Loucy (cell line): ENCODE results near the gene COL20A1.

Experiments
- H2AFZ ChIP-seq: fragments of 200-600 bp; sonication (generic); 2 replicates; pipeline ENCODE4 v1.6.0; 2016; ENCODE audit warnings: antibody characterized with exemption, mild to moderate bottlenecking, low read length, moderate library complexity
- H3F3A ChIP-seq: fragments of 200-600 bp; 2 replicates; pipeline ENCODE4 v1.6.0; 2016; ENCODE audit warnings: antibody characterized with exemption, low read depth, mild to moderate bottlenecking
- H3K27me3 ChIP-seq: fragments of 200-600 bp; sonication (generic); 2 replicates; pipeline ENCODE4 v1.6.1; 2014; ENCODE audit warnings: low read length, mild to moderate bottlenecking; ENCODE audit not compliant: insufficient read depth, poor library complexity, severe bottlenecking
- H3K36me3 ChIP-seq: fragments of 200-600 bp; sonication (generic); 2 replicates; pipeline ENCODE4 v1.6.1; 2016; ENCODE audit warnings: low read length; ENCODE audit not compliant: insufficient read depth
- H3K4me1 ChIP-seq: fragments of 200-600 bp; sonication (generic); 2 replicates; pipeline ENCODE4 v1.5.1; 2014; ENCODE audit warnings: low read length, mild to moderate bottlenecking; ENCODE audit not compliant: insufficient read depth, poor library complexity, severe bottlenecking
- H3K4me2 ChIP-seq: fragments of 200-600 bp; sonication (generic); 2 replicates; pipeline ENCODE4 v1.6.0; 2014; ENCODE audit warnings: antibody characterized with exemption, low read length, low read depth, mild to moderate bottlenecking; ENCODE audit not compliant: poor library complexity, severe bottlenecking
- H3K4me3 ChIP-seq: fragments of 200-600 bp; sonication (generic); 2 replicates; pipeline ENCODE4 v1.5.1; 2014; ENCODE audit warnings: low read length, mild to moderate bottlenecking, mixed read lengths; ENCODE audit not compliant: poor library complexity, severe bottlenecking
- H3K79me2 ChIP-seq: fragments of 200-600 bp; sonication (generic); 2 replicates; pipeline ENCODE4 v1.6.1; 2014; ENCODE audit warnings: low read length; ENCODE audit not compliant: insufficient read depth
- H3K9ac ChIP-seq: fragments of 200-600 bp; sonication (generic); 2 replicates; pipeline ENCODE4 v1.6.0; 2014; ENCODE audit warnings: mild to moderate bottlenecking, low read depth, low read length, moderate library complexity; ENCODE audit not compliant: poor library complexity, severe bottlenecking
- H3K9me2 ChIP-seq: fragments of 200-600 bp; sonication (generic); replicated peaks from 2 replicates; pipeline ENCODE4 v1.6.1; 2016; ENCODE audit warnings: low read depth, low read length, mixed read lengths
- H3K9me3 ChIP-seq: fragments of 200-600 bp; sonication (generic); 2 replicates; pipeline ENCODE4 v1.6.1; 2014; ENCODE audit warnings: mild to moderate bottlenecking, antibody characterized with exemption, low read length, low read depth; ENCODE audit not compliant: insufficient read depth
- H4K20me1 ChIP-seq: fragments of 200-600 bp; sonication (generic); 2 replicates; pipeline ENCODE4 v1.6.0; 2014; ENCODE audit warnings: antibody characterized with exemption, low read length, mild to moderate bottlenecking; ENCODE audit not compliant: insufficient read depth, poor library complexity, severe bottlenecking
- EZH2phosphoT487 ChIP-seq: fragments of 200-600 bp; IDR thresholded peaks from 2 replicates; pipeline ENCODE4 v1.6.1; 2018; ENCODE audit warnings: antibody characterized with exemption, mild to moderate bottlenecking, moderate library complexity, borderline replicate concordance
- TF ChIP-seq, protein P1 (sequence below): fragments of 200-600 bp; sonication (generic); conservative IDR thresholded peaks from 2 replicates; pipeline ENCODE4 v1.5.1; 2014; ENCODE audit warnings: mild to moderate bottlenecking, antibody characterized with exemption, low read length

COL20A1 gene

GRCh38 chr20:63254606-63255384, 38.2 kb upstream of the COL20A1 start:
- H3K27me3 ChIP-seq, result no peaks in the 10 kb centered on the region

GRCh38 chr20:63255931-63256704, 36.9 kb upstream of the COL20A1 start:
- Histone ChIP-seq H3K9ac (no peak overlapping the region), H3K4me2 (no peak overlapping the region), H3K4me3 (no peak overlapping the region), H3K27me3 (no peaks in the 10 kb centered on the region), H2AFZ (no peak overlapping the region), H3K9me3 (no peaks in the 10 kb centered on the region), H3K9me2 (no peaks in the 10 kb centered on the region), H3F3A (no peaks in the 10 kb centered on the region), H3K79me2 (no peaks in the 10 kb centered on the region), H3K4me1 (no peaks in the 10 kb centered on the region), H3K36me3 (no peaks in the 10 kb centered on the region), H4K20me1 (no peaks in the 10 kb centered on the region)
- TF ChIP-seq EZH2phosphoT487, result no peak
- TF ChIP-seq, protein P1, sequence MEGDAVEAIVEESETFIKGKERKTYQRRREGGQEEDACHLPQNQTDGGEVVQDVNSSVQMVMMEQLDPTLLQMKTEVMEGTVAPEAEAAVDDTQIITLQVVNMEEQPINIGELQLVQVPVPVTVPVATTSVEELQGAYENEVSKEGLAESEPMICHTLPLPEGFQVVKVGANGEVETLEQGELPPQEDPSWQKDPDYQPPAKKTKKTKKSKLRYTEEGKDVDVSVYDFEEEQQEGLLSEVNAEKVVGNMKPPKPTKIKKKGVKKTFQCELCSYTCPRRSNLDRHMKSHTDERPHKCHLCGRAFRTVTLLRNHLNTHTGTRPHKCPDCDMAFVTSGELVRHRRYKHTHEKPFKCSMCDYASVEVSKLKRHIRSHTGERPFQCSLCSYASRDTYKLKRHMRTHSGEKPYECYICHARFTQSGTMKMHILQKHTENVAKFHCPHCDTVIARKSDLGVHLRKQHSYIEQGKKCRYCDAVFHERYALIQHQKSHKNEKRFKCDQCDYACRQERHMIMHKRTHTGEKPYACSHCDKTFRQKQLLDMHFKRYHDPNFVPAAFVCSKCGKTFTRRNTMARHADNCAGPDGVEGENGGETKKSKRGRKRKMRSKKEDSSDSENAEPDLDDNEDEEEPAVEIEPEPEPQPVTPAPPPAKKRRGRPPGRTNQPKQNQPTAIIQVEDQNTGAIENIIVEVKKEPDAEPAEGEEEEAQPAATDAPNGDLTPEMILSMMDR, result no peak

More at GRCh38 chr20:63254606-63255384, 38.2 kb upstream of the COL20A1 start:
- H2AFZ ChIP-seq, result no peak overlapping the region
- H3F3A ChIP-seq, result no peaks in the 10 kb centered on the region
- H3K9me3 ChIP-seq, result no peaks in the 10 kb centered on the region
- no peaks in the 10 kb centered on the region for H3K79me2 ChIP-seq
- H3K4me3 ChIP-seq, result no peak overlapping the region
- no peaks in the 10 kb centered on the region for H4K20me1 ChIP-seq
- no peaks in the 10 kb centered on the region for H3K36me3 ChIP-seq
- no peak overlapping the region for H3K9ac ChIP-seq
- TF ChIP-seq, protein P1, result no peak
- no peaks in the 10 kb centered on the region for H3K9me2 ChIP-seq
- H3K4me2 ChIP-seq, result no peak overlapping the region
- no peaks in the 10 kb centered on the region for H3K4me1 ChIP-seq

DNA sequence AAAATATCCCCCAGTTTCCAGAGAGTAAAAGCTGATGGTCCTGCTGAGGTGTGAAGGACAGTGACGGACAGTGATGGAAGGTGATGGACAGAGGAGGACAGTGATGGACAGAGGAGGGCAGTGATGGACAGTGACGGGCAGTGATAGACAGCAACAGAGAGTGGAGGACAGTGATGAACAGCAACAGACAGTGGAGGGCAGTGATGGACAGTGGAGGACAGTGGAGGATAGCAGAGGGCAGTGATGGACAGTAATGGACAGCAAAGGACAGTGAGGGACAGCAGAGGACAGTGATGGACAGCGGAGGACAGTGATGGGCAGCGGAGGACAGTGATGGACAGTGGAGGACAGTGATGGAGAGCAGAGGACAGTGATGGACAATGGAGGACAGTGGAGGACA, 36.0 kb upstream of the COL20A1 start:
- Histone ChIP-seq H3K79me2 (no peaks in the 10 kb centered on the region), H3K4me1 (no peaks in the 10 kb centered on the region), H3K27me3 (no peaks in the 10 kb centered on the region), H3K9ac (no peak overlapping the region), H4K20me1 (no peaks in the 10 kb centered on the region), H3K9me2 (no peaks in the 10 kb centered on the region), H3K9me3 (no peaks in the 10 kb centered on the region), H3K4me3 (no peak overlapping the region), H3K36me3 (no peaks in the 10 kb centered on the region), H3K4me2 (no peak overlapping the region), H3F3A (no peaks in the 10 kb centered on the region), H2AFZ (no peak overlapping the region)
- TF ChIP-seq EZH2phosphoT487, result no peak
- TF ChIP-seq, protein P1, result no peak
